ENCODE data around the gene TET1. TPM values are rescaled to one million over a fixed set of nuclear protein-coding genes. Genes with fewer than 3 reads are reported as not detected.

The TET1 gene
- total and polyA plus RNA-seq, 9 of the 15 experiments (the other 6 are each of a cell fraction or from before 2014, with no cell fraction given): 2.6 to 21.3 (median 11.6) TPM

DNA sequence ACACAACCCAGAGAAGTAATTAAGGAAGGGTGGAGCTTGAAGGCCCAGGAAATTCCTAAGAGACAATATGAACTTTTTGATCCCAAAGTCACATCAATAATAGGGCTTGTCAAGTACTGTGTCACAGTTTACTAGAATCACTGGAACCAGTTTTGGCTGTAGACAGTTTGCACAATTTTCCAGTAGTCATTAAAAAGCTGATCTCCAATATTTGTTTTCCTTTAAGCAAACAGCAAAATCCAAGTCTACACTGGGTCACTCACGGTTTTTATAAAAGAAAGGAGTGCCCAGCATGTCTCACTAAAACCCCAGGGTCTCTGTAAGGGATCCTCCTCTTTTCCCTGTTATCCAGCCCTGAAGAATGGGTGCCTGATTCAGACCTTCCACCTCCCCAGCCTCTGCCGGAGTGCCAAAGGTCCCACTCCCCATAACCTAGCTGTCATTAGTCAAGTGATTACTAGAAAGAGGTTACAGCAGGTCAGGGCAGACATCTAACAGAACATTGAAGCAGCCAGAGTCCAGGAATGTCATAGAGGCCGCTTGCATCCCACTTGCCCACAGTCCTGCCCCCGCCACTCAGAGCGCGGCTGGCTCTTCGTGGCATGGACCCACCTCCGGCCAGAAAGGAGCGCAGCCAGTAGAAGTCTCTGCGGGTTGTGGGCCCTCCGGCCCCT is 33.4 kb upstream of the TET1 start:
- no peaks in the 10 kb centered on the region for H3K27me3 ChIP-seq (ENCODE audit: control insufficient read depth in 2 of 2, insufficient read depth in 2 of 2, low read length in 2 of 2)
- H3K9me3 ChIP-seq (replicated peaks; ENCODE audit: control insufficient read depth, insufficient read depth, low read depth, low read length): no peaks in the 10 kb centered on the region; the same call in 1 of the 2 replicates
- TF ChIP-seq HLTF (IDR thresholded peaks at IDR 0.05): no peak
- no peak for TF ChIP-seq RCOR1 (IDR thresholded peaks at IDR 0.05; ENCODE audit: borderline replicate concordance in 1 of 2, low read depth in 2 of 2, low read length in 2 of 2)
- peak in 1 of 2 experiments; percentile 82; a peak in 1 of 4 replicates for TF ChIP-seq TEAD1 (CRISPR knock-in tag; IDR thresholded peaks at IDR 0.05)
- TF ChIP-seq RBM39 (optimal IDR thresholded peaks at IDR 0.05; ENCODE audit: low read depth, low read length): no peak
- 0 out of 2 replicates have a peak, but pooled peaks have one; percentile 4 for TF ChIP-seq ZNF263 (CRISPR knock-in tag; IDR thresholded peaks at IDR 0.05; ENCODE audit: borderline replicate concordance)
- no peak for TF ChIP-seq ZNF695 (CRISPR knock-in tag; IDR thresholded peaks at IDR 0.05)
- TF ChIP-seq, protein P1, sequence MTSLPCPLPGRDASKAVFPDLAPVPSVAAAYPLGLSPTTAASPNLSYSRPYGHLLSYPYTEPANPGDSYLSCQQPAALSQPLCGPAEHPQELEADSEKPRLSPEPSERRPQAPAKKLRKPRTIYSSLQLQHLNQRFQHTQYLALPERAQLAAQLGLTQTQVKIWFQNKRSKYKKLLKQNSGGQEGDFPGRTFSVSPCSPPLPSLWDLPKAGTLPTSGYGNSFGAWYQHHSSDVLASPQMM (CRISPR knock-in tag; IDR thresholded peaks at IDR 0.05): no peak
- 0 out of 2 replicates have a peak, but pooled peaks have one; percentile 11 for TF ChIP-seq XRCC5 (IDR thresholded peaks at IDR 0.05; ENCODE audit: low read depth, low read length)
- TF ChIP-seq HDAC6 (IDR thresholded peaks at IDR 0.05; ENCODE audit: low read depth, low read length): no peak
- 0 out of 4 replicates have a peak, but pooled peaks of 1 of the 2 experiments have one; percentile 41 for TF ChIP-seq FOXA3 (CRISPR knock-in tag; conservative IDR thresholded peaks at IDR 0.05 in 1 of 2, IDR thresholded peaks at IDR 0.05 in 1 of 2)
- 0 out of 2 replicates have a peak, but pooled peaks have one; percentile 1 for TF ChIP-seq EGR1 (conservative IDR thresholded peaks at IDR 0.05)
- peak; percentile 15; the same call in 1 of the 2 replicates for TF ChIP-seq FOXP1 (CRISPR knock-in tag; IDR thresholded peaks at IDR 0.05)
- TF ChIP-seq MEF2D (tag; conservative IDR thresholded peaks at IDR 0.05; ENCODE audit: low read depth): no peak
- DNase-seq (ENCODE audit: extremely low read depth in 1 of 4, low spot score in 3 of 4): no peak
- in situ Hi-C loops (cut with MboI) (no loop called here), intact Hi-C loops (cut with micrococcal nuclease) (loop anchor here (2.0 kb wide), 1 partner anchor 56 kb away; the partner anchor contains the start of gene DNA2)
- peak overlapping the region; percentile 96 for H2AFZ ChIP-seq (ENCODE audit: low read depth, low read length)
- H3K4me1 ChIP-seq (replicated peaks in 1 of 2; ENCODE audit: control insufficient read depth in 2 of 2, insufficient read depth in 2 of 2, low read length in 2 of 2): peaks cover 4 to 18% of the 10 kb centered on the region in 2 experiments; a peak in 2 of 5 replicates
- H3K4me3 ChIP-seq: peak overlapping the region; percentile 100
- H3K27ac ChIP-seq (ENCODE audit: extremely low read depth, low read depth, low read length): peak overlapping the region; percentile 75
- H3K36me3 ChIP-seq (ENCODE audit: control insufficient read depth, insufficient read depth, low read length): peaks cover 23% of the 10 kb centered on the region; the same call in 2 of the 3 replicates
- peak; percentile 69 for FAIRE-seq
- H4K20me1 ChIP-seq (replicated peaks; ENCODE audit: control insufficient read depth, insufficient read depth, low read length): no peaks in the 10 kb centered on the region
- no TSS peak for BruUV-seq (replicated peaks)
- 0% methylated on average over 11 of the region's 11 CpGs for WGBS (ENCODE audit: insufficient coverage, low coverage, missing lambda C conversion rate)
- ChIA-PET POLR2A (interaction anchor here (0.7 to 2.0 kb wide), 3 partner anchors 9 to 48 kb away, joined by 4 read pairs; no protein-coding TSS in a partner anchor), CTCF (ENCODE audit: low intra/inter-chr PET ratio) (no interaction called here)
- peaks cover 12% of the 10 kb centered on the region for H3K79me2 ChIP-seq (ENCODE audit: control insufficient read depth, insufficient read depth, low read length)
- H3K9ac ChIP-seq (ENCODE audit: insufficient read depth in 1 of 2, low read depth in 2 of 2, low read length in 2 of 2): peak overlapping the region; percentile 88 to 97
- peak overlapping the region; percentile 99 for H3K4me2 ChIP-seq (ENCODE audit: insufficient read depth, low read length)
- peak; percentile 74 for ATAC-seq
- H3K9me1 ChIP-seq (ENCODE audit: control insufficient read depth, insufficient read depth, low read length): no peaks in the 10 kb centered on the region

Measured in K562 (cell line).